Sigmoid colon (tissue), 4 donors: Measurements from ENCODE around the gene SMYD4.

Experiments used
- EP300 ChIP-seq, 4 donors: sonication (generic); formaldehyde crosslinking; IDR thresholded peaks; one replicate each; pipeline ENCODE4 v1.6.1; 2017; ENCODE audit warnings: antibody characterized with exemption in 4 of 4
- POLR2A ChIP-seq, 2 donors: fragments of 450-650 bp; IDR thresholded peaks; one replicate each; pipeline ENCODE4 v1.6.1; 2016; ENCODE audit warnings: antibody characterized with exemption in 2 of 2, mild to moderate bottlenecking in 2 of 2, moderate library complexity in 2 of 2
- POLR2AphosphoS5 ChIP-seq, 4 donors: sonication (generic); formaldehyde crosslinking; IDR thresholded peaks; one replicate each; pipeline ENCODE4 v1.6.1; 2017; ENCODE audit warnings: antibody characterized with exemption in 4 of 4
- TF ChIP-seq, protein P1 (sequence below), 4 experiments: fragments of 450-650 bp in 3 of 4; fragments of 200-600 bp in 1 of 4; IDR thresholded peaks; one replicate each; pipeline ENCODE4 v1.5.1; 2016 to 2019; ENCODE audit warnings: antibody characterized with exemption in 4 of 4, mild to moderate bottlenecking in 3 of 4, moderate library complexity in 2 of 4

DNA sequence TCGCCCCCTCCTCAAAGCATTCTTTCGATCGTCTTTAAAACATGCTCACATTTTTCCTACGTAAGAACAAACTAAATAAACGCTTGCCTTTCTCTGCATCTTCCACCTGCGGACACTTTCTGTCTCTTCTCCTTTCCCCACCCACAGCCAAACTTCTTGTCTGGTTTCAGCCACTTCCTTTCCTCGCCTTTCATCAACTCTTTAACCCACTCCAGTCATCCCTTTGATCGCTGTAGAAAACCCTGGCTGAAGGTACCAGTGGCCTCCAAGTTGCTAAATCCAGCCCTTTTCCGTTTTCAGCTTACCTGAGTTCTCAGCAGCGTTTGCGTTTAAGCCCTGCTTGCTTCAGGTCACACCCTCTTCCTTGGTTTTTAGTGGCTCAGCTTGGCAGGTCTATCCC, 586 bp upstream of the SMYD4 start:
- TF ChIP-seq, protein P1, sequence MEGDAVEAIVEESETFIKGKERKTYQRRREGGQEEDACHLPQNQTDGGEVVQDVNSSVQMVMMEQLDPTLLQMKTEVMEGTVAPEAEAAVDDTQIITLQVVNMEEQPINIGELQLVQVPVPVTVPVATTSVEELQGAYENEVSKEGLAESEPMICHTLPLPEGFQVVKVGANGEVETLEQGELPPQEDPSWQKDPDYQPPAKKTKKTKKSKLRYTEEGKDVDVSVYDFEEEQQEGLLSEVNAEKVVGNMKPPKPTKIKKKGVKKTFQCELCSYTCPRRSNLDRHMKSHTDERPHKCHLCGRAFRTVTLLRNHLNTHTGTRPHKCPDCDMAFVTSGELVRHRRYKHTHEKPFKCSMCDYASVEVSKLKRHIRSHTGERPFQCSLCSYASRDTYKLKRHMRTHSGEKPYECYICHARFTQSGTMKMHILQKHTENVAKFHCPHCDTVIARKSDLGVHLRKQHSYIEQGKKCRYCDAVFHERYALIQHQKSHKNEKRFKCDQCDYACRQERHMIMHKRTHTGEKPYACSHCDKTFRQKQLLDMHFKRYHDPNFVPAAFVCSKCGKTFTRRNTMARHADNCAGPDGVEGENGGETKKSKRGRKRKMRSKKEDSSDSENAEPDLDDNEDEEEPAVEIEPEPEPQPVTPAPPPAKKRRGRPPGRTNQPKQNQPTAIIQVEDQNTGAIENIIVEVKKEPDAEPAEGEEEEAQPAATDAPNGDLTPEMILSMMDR (IDR thresholded peaks at IDR 0.05) = no peak
- TF ChIP-seq POLR2A (IDR thresholded peaks at IDR 0.05) (no peak), POLR2AphosphoS5 (IDR thresholded peaks at IDR 0.05) (no peak), EP300 (IDR thresholded peaks at IDR 0.05) (no peak)
